HG02588 (cell line): Measurements from ENCODE around the gene RNF8.
"Not testable (repeated sequence)": the region's sequence is repeated elsewhere in the genome, so short reads cannot be mapped to it uniquely, and the experiment has no call there.

Source experiments
- ATAC-seq: cut with Tn5 transposase; IDR thresholded peaks from one replicate; pipeline ENCODE4 v1.9.1; 2021; ENCODE audit warnings: mild to moderate bottlenecking, moderate library complexity; ENCODE audit not compliant: unreplicated experiment

Gene RNF8

GRCh38 chr6:37353761-37354525, at the start of gene RNF8:
RNF8 (plus strand) TSS chr6:37353983; CDS start chr6:37354165, 182 bp downstream.
- peak; percentile 90 for ATAC-seq

- ATAC-seq: no peak
These were observed 49.0 kb upstream of the RNF8 start for GRCh38 chr6:37304766-37305165.

GRCh38 chr6:37305841-37306425, 47.9 kb upstream of the RNF8 start:
- ATAC-seq: no peak

GRCh38 chr6:37306624-37307222, 47.1 kb upstream of the RNF8 start:
- ATAC-seq: no peak

- ATAC-seq: not testable (repeated sequence)
These were observed 46.3 kb upstream of the RNF8 start for GRCh38 chr6:37307484-37307883.

GRCh38 chr6:37308069-37308815, 45.5 kb upstream of the RNF8 start:
- ATAC-seq: no peak

GRCh38 chr6:37309046-37309445, 44.7 kb upstream of the RNF8 start:
- no peak for ATAC-seq

- no peak for ATAC-seq
These were observed 44.1 kb upstream of the RNF8 start for GRCh38 chr6:37309692-37310091.

- ATAC-seq: no peak
These were observed 42.8 kb upstream of the RNF8 start for GRCh38 chr6:37310966-37311365.

GRCh38 chr6:37311741-37312473, 41.9 kb upstream of the RNF8 start:
- ATAC-seq: no peak

- ATAC-seq: no peak
These were observed 39.9 kb upstream of the RNF8 start for GRCh38 chr6:37313723-37314486.

- no peak for ATAC-seq
These were observed 39.2 kb upstream of the RNF8 start for GRCh38 chr6:37314487-37315156.

GRCh38 chr6:37315157-37315515, 38.6 kb upstream of the RNF8 start:
- no peak for ATAC-seq

- ATAC-seq: no peak
These were observed 37.7 kb upstream of the RNF8 start for GRCh38 chr6:37316071-37316470.

- no peak for ATAC-seq
These were observed 36.3 kb upstream of the RNF8 start for GRCh38 chr6:37317312-37318038.

GRCh38 chr6:37319156-37319555, 34.6 kb upstream of the RNF8 start:
- ATAC-seq: no peak

- ATAC-seq: no peak
These were observed 33.8 kb upstream of the RNF8 start for GRCh38 chr6:37319856-37320480.

- no peak for ATAC-seq
These were observed 33.1 kb upstream of the RNF8 start for GRCh38 chr6:37320646-37321045.
